Fibroblast of lung (primary cell): ENCODE results near the gene CCDC116.

Source experiments
- CTCF ChIP-seq, 2 donors: IDR thresholded peaks in 1 of 2; conservative IDR thresholded peaks in 1 of 2; 1 replicate in 1 of 2; 2 replicates in 1 of 2; pipeline ENCODE4 v1.5.1; 2011 to 2012; ENCODE audit warnings: low read length in 2 of 2, control low read depth in 1 of 2, inconsistent platforms in 1 of 2, low read depth in 1 of 2, mild to moderate bottlenecking in 1 of 2
- EZH2 ChIP-seq: IDR thresholded peaks from 2 replicates; pipeline ENCODE4 v1.5.1; 2012; ENCODE audit warnings: low read length, control low read depth, mild to moderate bottlenecking; ENCODE audit errors: missing control alignments

- TF ChIP-seq CTCF (conservative IDR thresholded peaks at IDR 0.05 in 1 of 2, IDR thresholded peaks at IDR 0.05 in 1 of 2; ENCODE audit: low read depth in 1 of 2, low read length in 2 of 2) (peak; percentile 91 to 94), EZH2 (no peak)
These were observed 14.3 kb downstream of the CCDC116 start for GRCh38 chr22:21646608-21647590.
